HG02870 (cell line): ENCODE measurements around the gene NECAP2.
"Not testable (repeated sequence)": the region's sequence is repeated elsewhere in the genome, so short reads cannot be mapped to it uniquely, and the experiment has no call there.

ENCODE experiments used
- ATAC-seq: cut with Tn5 transposase; IDR thresholded peaks from one replicate; pipeline ENCODE4 v1.9.1; 2021; ENCODE audit warnings: mild to moderate bottlenecking, moderate library complexity; ENCODE audit not compliant: unreplicated experiment

Gene NECAP2

GRCh38 chr1:16492937-16493336 lies 52.4 kb downstream of the NECAP2 start:
- ATAC-seq = not testable (repeated sequence)

GRCh38 chr1:16493731-16494130 lies 53.2 kb downstream of the NECAP2 start:
- ATAC-seq = not testable (repeated sequence)

- ATAC-seq = not testable (repeated sequence)
Observed at GRCh38 chr1:16497474-16497904, 57.0 kb downstream of the NECAP2 start.

GRCh38 chr1:16498047-16498446 lies 57.5 kb downstream of the NECAP2 start:
- ATAC-seq = not testable (repeated sequence)

GRCh38 chr1:16498573-16499413 lies 58.3 kb downstream of the NECAP2 start:
- peak; percentile 76 for ATAC-seq

- not testable (repeated sequence) for ATAC-seq
Observed at GRCh38 chr1:16500466-16500865, 59.9 kb downstream of the NECAP2 start.

- not testable (repeated sequence) for ATAC-seq
Observed at GRCh38 chr1:16500975-16501374, 60.5 kb downstream of the NECAP2 start.

GRCh38 chr1:16501446-16501845 lies 60.9 kb downstream of the NECAP2 start:
- not testable (repeated sequence) for ATAC-seq

- no peak for ATAC-seq
Observed at GRCh38 chr1:16503494-16503893, 63.0 kb downstream of the NECAP2 start.

GRCh38 chr1:16505870-16506269 lies 65.3 kb downstream of the NECAP2 start:
- not testable (repeated sequence) for ATAC-seq

GRCh38 chr1:16506364-16507136 lies 66.0 kb downstream of the NECAP2 start:
- not testable (repeated sequence) for ATAC-seq

GRCh38 chr1:16508861-16509445 lies 68.4 kb downstream of the NECAP2 start:
- ATAC-seq = not testable (repeated sequence)
